OCI-LY7 (cell line): ENCODE results near the gene FAM76A. TPM values are rescaled to one million over a fixed set of nuclear protein-coding genes. Genes with fewer than 3 reads are reported as not detected.

Source experiments
- BruUV-seq: library from RNA; stranded (reverse); fragments of 400-500 nt; replicated peaks from 2 replicates; lab custom pipeline; 2021; lab: Mats Ljungman, UMichigan
- CTCF ChIA-PET: fragments of 300-600 bp; sonication (Branson Sonifier 250); formaldehyde crosslinking; loops from one replicate; lab custom pipeline; 2022; ENCODE audit warnings: antibody characterized with exemption; ENCODE audit not compliant: unreplicated experiment; lab: Charles Lee
- POLR2A ChIA-PET: fragments of 300-600 bp; sonication (Branson Sonifier 250); formaldehyde crosslinking; loops from one replicate; lab custom pipeline; 2022; ENCODE audit warnings: antibody characterized with exemption; lab: Charles Lee
- DNase-seq: peaks from one replicate; pipeline ENCODE4 v3.0.0-alpha.2; 2015; ENCODE audit warnings: low spot score
- H2AFZ ChIP-seq: fragments of 200-600 bp; sonication (generic), shearing (Covaris generic); 2 replicates; pipeline ENCODE4 v1.6.1; 2014; ENCODE audit warnings: mild to moderate bottlenecking, antibody characterized with exemption, low read length, moderate library complexity
- H3K27ac ChIP-seq: fragments of 200-600 bp; sonication (generic); 2 replicates; pipeline ENCODE4 v1.5.1; 2014; ENCODE audit warnings: mixed run types, low read depth, mild to moderate bottlenecking, moderate library complexity, low read length, inconsistent platforms; ENCODE audit not compliant: poor library complexity, severe bottlenecking
- H3K36me3 ChIP-seq: fragments of 200-600 bp; sonication (generic); 2 replicates; pipeline ENCODE4 v1.6.1; 2014; ENCODE audit warnings: mild to moderate bottlenecking, antibody characterized with exemption, low read length, moderate library complexity, mixed read lengths; ENCODE audit not compliant: insufficient read depth
- H3K4me1 ChIP-seq: fragments of 200-600 bp; sonication (generic); 2 replicates; pipeline ENCODE4 v1.5.1; 2014; ENCODE audit warnings: mild to moderate bottlenecking, low read length; ENCODE audit not compliant: insufficient read depth, poor library complexity, severe bottlenecking
- H3K4me2 ChIP-seq: fragments of 200-600 bp; sonication (generic); 2 replicates; pipeline ENCODE4 v1.6.1; 2014; ENCODE audit warnings: mild to moderate bottlenecking, low read length
- H3K4me3 ChIP-seq: fragments of 200-600 bp; sonication (generic); 2 replicates; pipeline ENCODE4 v1.5.1; 2014; ENCODE audit warnings: mild to moderate bottlenecking, low read depth, low read length; ENCODE audit not compliant: poor library complexity, severe bottlenecking
- H3K79me2 ChIP-seq: fragments of 200-600 bp; sonication (generic); 2 replicates; pipeline ENCODE4 v1.6.1; 2016; ENCODE audit warnings: low read depth, mild to moderate bottlenecking, low read length, moderate library complexity, mixed read lengths; ENCODE audit not compliant: insufficient read depth
- H3K9me2 ChIP-seq: fragments of 200-600 bp; sonication (generic); 2 replicates; pipeline ENCODE4 v1.6.1; 2016; ENCODE audit warnings: mild to moderate bottlenecking, low read length, mixed read lengths; ENCODE audit not compliant: insufficient read depth
- H3K9me3 ChIP-seq: fragments of 200-600 bp; sonication (generic); 2 replicates; pipeline ENCODE4 v1.6.1; 2014; ENCODE audit warnings: mild to moderate bottlenecking, mixed run types, low read length, mixed read lengths
- H4K20me1 ChIP-seq: fragments of 200-600 bp; sonication (generic); 2 replicates; pipeline ENCODE4 v1.6.1; 2014; ENCODE audit warnings: mild to moderate bottlenecking, antibody characterized with exemption, low read length, moderate library complexity, mixed read lengths; ENCODE audit not compliant: insufficient read depth
- CTCF ChIP-seq: fragments of 200-600 bp; sonication (generic); conservative IDR thresholded peaks from 2 replicates; pipeline ENCODE4 v1.5.1; 2014; ENCODE audit warnings: mild to moderate bottlenecking, antibody characterized with exemption, low read length, moderate library complexity, mixed read lengths
- EZH2phosphoT487 ChIP-seq: fragments of 200-600 bp; sonication (generic); IDR thresholded peaks from 2 replicates; pipeline ENCODE4 v1.6.1; 2018; ENCODE audit warnings: low read depth, borderline replicate concordance, mild to moderate bottlenecking, mixed run types, antibody characterized with exemption, low read length, moderate library complexity, mixed read lengths
- intact Hi-C: fragments of 100-400 bp; cut with micrococcal nuclease; formaldehyde crosslinking; loops from one replicate; pipeline ENCODE4 v1.10.0; 2022; ENCODE audit not compliant: unreplicated experiment
- total RNA-seq, 2 experiments: library from RNA; depleted of rRNA in 1 of 2; stranded (reverse); fragments of >200 nt in 1 of 2; shearing (Covaris generic) in 1 of 2; gene quantifications; 2 replicates each; pipeline ENCODE4 v1.2.3, GENCODE V29; 2014 to 2022

Gene FAM76A
- total RNA-seq, 2 experiments from 2014 or later, result 16.3 to 18.6 TPM

DNA sequence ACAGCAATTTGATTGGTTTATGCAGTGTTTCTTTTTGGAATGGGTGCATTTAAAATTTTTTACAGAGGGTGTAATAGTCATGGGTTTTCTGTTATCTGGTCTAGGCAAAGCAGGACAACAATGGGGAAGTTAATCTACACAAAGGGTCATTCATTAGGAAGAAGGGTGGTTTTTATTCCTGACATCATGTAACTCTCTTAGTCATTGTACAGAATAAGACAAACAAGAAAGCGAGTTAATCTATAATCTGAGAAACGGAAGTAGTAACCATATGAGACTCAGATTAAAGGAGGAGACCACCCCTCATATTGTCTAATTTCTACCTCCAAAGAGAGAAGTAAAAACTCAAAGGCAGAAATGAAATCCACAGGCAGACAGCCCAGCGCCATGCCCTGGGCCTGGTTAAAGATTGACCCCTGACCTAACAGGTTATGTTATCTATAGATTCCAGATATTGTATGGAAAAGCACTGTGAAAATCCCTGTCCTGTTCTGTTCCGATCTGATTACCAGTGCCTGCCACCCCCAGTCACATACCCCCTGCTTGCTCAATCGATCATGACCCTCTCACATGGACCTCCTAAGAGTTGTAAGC, 43.3 kb upstream of the FAM76A start:
- no TSS peak for BruUV-seq
- Histone ChIP-seq H3K4me1 (no peaks in the 10 kb centered on the region), H3K4me3 (no peak overlapping the region), H3K9me2 (no peaks in the 10 kb centered on the region), H4K20me1 (no peaks in the 10 kb centered on the region), H2AFZ (no peak overlapping the region), H3K9me3 (peaks cover 7% of the 10 kb centered on the region; the same call in 1 of the 2 replicates), H3K79me2 (no peaks in the 10 kb centered on the region), H3K27ac (no peak overlapping the region), H3K36me3 (no peaks in the 10 kb centered on the region), H3K4me2 (no peak overlapping the region)
- ChIA-PET CTCF (no interaction called here), POLR2A (interaction anchor here (0.6 kb wide), 1 partner anchor 196 kb away, joined by 3 read pairs; no protein-coding TSS in a partner anchor)
- DNase-seq, result no peak
- TF ChIP-seq CTCF, result no peak
- no peak for TF ChIP-seq EZH2phosphoT487
- intact Hi-C loops, result no loop called here

DNA sequence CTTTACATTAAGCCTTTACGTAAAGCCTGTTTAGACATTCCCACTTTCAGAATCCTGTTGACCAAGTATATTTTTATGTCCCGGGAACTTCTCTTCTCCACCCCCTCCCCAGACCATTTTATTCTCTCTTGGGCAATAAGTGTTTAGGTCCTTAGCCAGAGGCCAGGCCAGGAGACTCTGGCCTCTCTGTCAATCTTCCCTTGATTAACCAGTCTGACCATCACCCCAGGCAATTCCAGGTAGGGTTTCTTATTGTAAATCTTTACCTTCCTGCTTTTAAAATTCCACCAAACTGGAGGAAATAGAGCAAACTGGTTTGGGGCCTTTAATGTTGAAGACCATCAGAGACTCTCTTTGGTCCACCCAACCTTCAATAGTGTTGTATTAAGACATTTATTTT, 41.6 kb upstream of the FAM76A start:
- Histone ChIP-seq H3K79me2 (no peaks in the 10 kb centered on the region), H3K36me3 (no peaks in the 10 kb centered on the region), H4K20me1 (no peaks in the 10 kb centered on the region), H3K9me3 (peaks cover 7% of the 10 kb centered on the region; the same call in 1 of the 2 replicates), H3K4me3 (no peak overlapping the region), H3K4me1 (no peaks in the 10 kb centered on the region), H3K9me2 (no peaks in the 10 kb centered on the region), H3K27ac (no peak overlapping the region), H2AFZ (no peak overlapping the region), H3K4me2 (no peak overlapping the region)
- TF ChIP-seq EZH2phosphoT487 (no peak), CTCF (no peak)
- no TSS peak for BruUV-seq
- DNase-seq, result no peak
- POLR2A ChIA-PET, result no interaction called here
- intact Hi-C loops, result no loop called here
- CTCF ChIA-PET, result no interaction called here

DNA sequence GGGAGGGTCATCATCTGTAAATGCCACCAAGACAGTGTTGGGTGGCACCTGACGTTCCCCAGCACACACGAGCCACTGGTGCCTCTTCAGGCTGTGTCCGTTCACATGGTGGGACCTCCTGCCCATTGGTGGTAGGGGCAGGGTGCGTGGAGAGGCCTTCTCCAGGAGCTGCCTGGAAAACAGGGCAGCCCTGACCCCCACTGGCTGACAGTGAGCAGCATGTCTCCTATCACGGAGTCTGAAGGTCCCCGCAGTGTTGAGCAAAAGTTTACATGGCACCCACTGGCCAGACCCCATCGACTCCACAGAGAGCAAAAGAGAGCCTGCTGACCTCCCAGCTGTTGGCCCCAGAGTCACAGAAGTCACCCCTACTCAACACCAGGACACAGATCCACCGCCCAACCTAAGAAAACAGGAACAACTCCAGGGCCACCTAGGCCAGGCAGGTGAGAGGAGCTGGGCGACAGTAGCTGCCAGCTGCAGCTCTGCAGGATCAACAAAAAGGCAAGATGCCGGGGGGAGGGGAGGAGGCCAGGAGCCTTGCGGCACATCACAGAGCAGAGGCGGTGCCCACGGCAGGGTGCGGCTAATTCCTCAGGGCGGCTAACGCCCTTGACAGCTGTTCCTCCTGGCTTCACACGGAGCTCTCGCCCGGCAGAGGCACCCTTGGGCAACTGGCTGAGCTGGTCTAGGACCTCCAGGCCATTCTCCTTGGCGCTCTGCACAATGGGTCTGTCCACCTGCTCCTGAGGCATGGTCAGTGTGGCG, 39.4 kb upstream of the FAM76A start:
- no TSS peak for BruUV-seq
- ChIA-PET POLR2A (interaction anchor here (0.5 to 1.2 kb wide), 2 partner anchors 10 to 643 kb away, joined by 3 to 6 read pairs; no protein-coding TSS in a partner anchor), CTCF (interaction anchor here (0.5 kb wide), 1 partner anchor 288 kb away, joined by 3 read pairs; no protein-coding TSS in a partner anchor)
- H4K20me1 ChIP-seq, result no peaks in the 10 kb centered on the region
- H3K27ac ChIP-seq, result no peak overlapping the region
- H3K4me1 ChIP-seq, result no peaks in the 10 kb centered on the region
- H3K36me3 ChIP-seq, result no peaks in the 10 kb centered on the region
- no peaks in the 10 kb centered on the region for H3K9me2 ChIP-seq
- TF ChIP-seq EZH2phosphoT487 (no peak), CTCF (no peak)
- H3K4me2 ChIP-seq, result no peak overlapping the region
- peaks cover 6% of the 10 kb centered on the region; the same call in 1 of the 2 replicates for H3K9me3 ChIP-seq
- intact Hi-C loops, result no loop called here
- no peak for DNase-seq
- no peaks in the 10 kb centered on the region for H3K79me2 ChIP-seq
- no peak overlapping the region for H3K4me3 ChIP-seq
- no peak overlapping the region for H2AFZ ChIP-seq
